Uterus (tissue), 4 donors: ENCODE results near the gene GCK. TPM values are rescaled to one million over a fixed set of nuclear protein-coding genes. Genes with fewer than 3 reads are reported as not detected.

Experiments used
- DNase-seq, 2 donors: peaks; one replicate each; pipeline ENCODE4 v3.0.0-alpha.2; 2019 to 2020
- H3K27ac ChIP-seq, 2 donors: fragments of 200-600 bp; sonication (generic); 1 replicate in 1 of 2; 2 replicates in 1 of 2; pipeline ENCODE4 v1.5.1; 2016 to 2018
- H3K27me3 ChIP-seq, 2 donors: fragments of 200-600 bp; sonication (generic); one replicate each; pipeline ENCODE4 v1.5.1; 2018 to 2019; ENCODE audit warnings: control low read depth in 1 of 2
- H3K36me3 ChIP-seq, 2 donors: fragments of 200-600 bp; sonication (generic); one replicate each; pipeline ENCODE4 v1.5.1; 2019; ENCODE audit warnings: control low read depth in 1 of 2
- H3K4me1 ChIP-seq, 2 donors: fragments of 200-600 bp; sonication (generic); one replicate each; pipeline ENCODE4 v1.5.1; 2018 to 2019; ENCODE audit warnings: control low read depth in 1 of 2
- H3K4me3 ChIP-seq, 2 donors: fragments of 200-600 bp; sonication (generic); 1 replicate in 1 of 2; 2 replicates in 1 of 2; pipeline ENCODE4 v1.5.1; 2018 to 2019; ENCODE audit warnings: mild to moderate bottlenecking in 1 of 2
- H3K9me3 ChIP-seq, 2 donors: fragments of 200-600 bp; sonication (generic); one replicate each; pipeline ENCODE4 v1.5.1; 2019; ENCODE audit warnings: control low read depth in 1 of 2
- POLR2A ChIP-seq, 2 donors: fragments of 450-650 bp; IDR thresholded peaks; one replicate each; pipeline ENCODE4 v1.6.1; 2016; ENCODE audit warnings: antibody characterized with exemption in 2 of 2, mild to moderate bottlenecking in 1 of 2, moderate library complexity in 1 of 2
- intact Hi-C: fragments of 100-400 bp; cut with DNase I; formaldehyde crosslinking; loops from one replicate; pipeline ENCODE4 v1.15.1; 2023; ENCODE audit warnings: low total_unique reads
- total RNA-seq, 4 donors: library from RNA; depleted of rRNA in 3 of 4; stranded (reverse); fragments of >200 nt in 3 of 4; gene quantifications; one replicate each; pipeline versions ENCODE4 v1.1.0 to v1.2.4, GENCODE V29; 2014 to 2023
- TF ChIP-seq, protein P1 (sequence below), 4 experiments: fragments of 200-600 bp in 2 of 4; fragments of 450-650 bp in 2 of 4; sonication (generic) in 2 of 4; IDR thresholded peaks; one replicate each; pipeline ENCODE4 v1.5.1; 2016 to 2019; ENCODE audit warnings: antibody characterized with exemption in 4 of 4, mild to moderate bottlenecking in 2 of 4, moderate library complexity in 1 of 4
- donor health status: DM: yes; HTN: yes; CAD: no.

GCK gene
- 1 to 10 TPM in 2 of 4 donors, under 1 TPM in 1, not detected in 1; 0.29 to 2.6 (median 1.8) TPM for total RNA-seq

- no peak for TF ChIP-seq POLR2A (IDR thresholded peaks at IDR 0.05)
- TF ChIP-seq, protein P1, sequence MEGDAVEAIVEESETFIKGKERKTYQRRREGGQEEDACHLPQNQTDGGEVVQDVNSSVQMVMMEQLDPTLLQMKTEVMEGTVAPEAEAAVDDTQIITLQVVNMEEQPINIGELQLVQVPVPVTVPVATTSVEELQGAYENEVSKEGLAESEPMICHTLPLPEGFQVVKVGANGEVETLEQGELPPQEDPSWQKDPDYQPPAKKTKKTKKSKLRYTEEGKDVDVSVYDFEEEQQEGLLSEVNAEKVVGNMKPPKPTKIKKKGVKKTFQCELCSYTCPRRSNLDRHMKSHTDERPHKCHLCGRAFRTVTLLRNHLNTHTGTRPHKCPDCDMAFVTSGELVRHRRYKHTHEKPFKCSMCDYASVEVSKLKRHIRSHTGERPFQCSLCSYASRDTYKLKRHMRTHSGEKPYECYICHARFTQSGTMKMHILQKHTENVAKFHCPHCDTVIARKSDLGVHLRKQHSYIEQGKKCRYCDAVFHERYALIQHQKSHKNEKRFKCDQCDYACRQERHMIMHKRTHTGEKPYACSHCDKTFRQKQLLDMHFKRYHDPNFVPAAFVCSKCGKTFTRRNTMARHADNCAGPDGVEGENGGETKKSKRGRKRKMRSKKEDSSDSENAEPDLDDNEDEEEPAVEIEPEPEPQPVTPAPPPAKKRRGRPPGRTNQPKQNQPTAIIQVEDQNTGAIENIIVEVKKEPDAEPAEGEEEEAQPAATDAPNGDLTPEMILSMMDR (IDR thresholded peaks at IDR 0.05), result no peak
- no peak within 1 kb of the TSS for H3K4me3 ChIP-seq
- no peak within 1 kb of the TSS for H3K27ac ChIP-seq
- no peaks in the 10 kb centered on the region for H3K27me3 ChIP-seq
- DNase-seq, result no peak
- no peaks in the 10 kb centered on the region for H3K9me3 ChIP-seq
- intact Hi-C loops, result no loop called here
- H3K4me1 ChIP-seq, result no peaks in the 10 kb centered on the region
- H3K36me3 ChIP-seq, result no peaks in the 10 kb centered on the region
Measured at GRCh38 chr7:44189286-44189992, at the start of gene GCK. Gene GCK, minus strand, starts transcription at chr7:44189439. Its CDS starts 486 bp downstream, at chr7:44188953.

GRCh38 chr7:44238116-44238695, 49.0 kb upstream of the GCK start:
- intact Hi-C loops, result no loop called here
- Histone ChIP-seq H3K36me3 (no peaks in the 10 kb centered on the region), H3K27me3 (no peaks in the 10 kb centered on the region), H3K4me3 (no peak overlapping the region), H3K27ac (no peak overlapping the region), H3K9me3 (no peaks in the 10 kb centered on the region), H3K4me1 (no peaks in the 10 kb centered on the region)
- no peak for DNase-seq
- TF ChIP-seq, protein P1 (IDR thresholded peaks at IDR 0.05), result no peak
- no peak for TF ChIP-seq POLR2A (IDR thresholded peaks at IDR 0.05)

DNA sequence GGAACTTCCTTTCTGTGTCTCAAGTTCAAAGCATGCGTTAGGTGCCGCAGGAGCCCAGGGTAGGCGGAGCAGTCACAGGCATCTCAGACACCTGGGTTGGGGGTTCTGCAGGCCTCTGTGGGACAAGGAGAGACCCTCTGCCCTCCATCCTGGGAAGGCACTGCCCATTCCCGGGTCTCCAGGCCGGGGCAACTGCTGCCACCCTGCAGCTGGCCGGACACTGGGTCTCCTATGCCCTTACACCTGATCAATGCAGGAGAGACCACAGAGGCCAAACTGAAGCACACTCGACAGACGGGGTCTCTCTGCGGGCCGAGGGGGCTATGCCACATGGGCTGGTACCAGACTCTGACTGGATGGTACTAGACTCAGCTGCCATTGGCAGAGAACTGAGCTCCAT, 48.5 kb upstream of the GCK start:
- Histone ChIP-seq H3K27ac (no peak overlapping the region), H3K4me3 (no peak overlapping the region), H3K4me1 (no peaks in the 10 kb centered on the region), H3K27me3 (no peaks in the 10 kb centered on the region), H3K9me3 (no peaks in the 10 kb centered on the region), H3K36me3 (no peaks in the 10 kb centered on the region)
- no peak for TF ChIP-seq POLR2A (IDR thresholded peaks at IDR 0.05)
- TF ChIP-seq, protein P1 (IDR thresholded peaks at IDR 0.05), result no peak
- intact Hi-C loops, result no loop called here
- DNase-seq, result no peak

DNA sequence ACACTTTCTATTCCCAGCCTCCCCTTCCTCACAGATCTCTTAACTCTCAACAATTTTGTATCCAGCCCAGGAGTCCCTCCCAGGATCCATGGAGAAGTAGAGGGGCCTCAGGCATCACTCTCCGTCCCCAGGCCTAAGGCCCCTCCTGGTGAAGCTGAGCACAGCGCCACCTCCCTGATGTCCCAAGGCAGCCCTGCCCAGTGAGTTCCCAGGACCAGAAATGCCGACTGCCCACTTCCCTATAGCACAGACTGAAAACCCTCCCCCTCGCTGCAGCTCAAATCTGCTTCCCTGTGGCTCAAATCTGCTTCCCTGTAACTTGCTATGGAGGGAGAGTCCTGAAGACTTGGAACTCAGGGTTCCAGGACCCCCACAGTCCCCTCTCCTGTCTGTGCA, 47.1 kb upstream of the GCK start:
- no peak overlapping the region for H3K4me3 ChIP-seq
- H3K27me3 ChIP-seq, result no peaks in the 10 kb centered on the region
- no peak for DNase-seq
- H3K4me1 ChIP-seq, result no peaks in the 10 kb centered on the region
- TF ChIP-seq, protein P1 (IDR thresholded peaks at IDR 0.05), result no peak
- TF ChIP-seq POLR2A (IDR thresholded peaks at IDR 0.05), result no peak
- intact Hi-C loops, result no loop called here
- H3K36me3 ChIP-seq, result no peaks in the 10 kb centered on the region
- no peaks in the 10 kb centered on the region for H3K9me3 ChIP-seq
- no peak overlapping the region for H3K27ac ChIP-seq

DNA sequence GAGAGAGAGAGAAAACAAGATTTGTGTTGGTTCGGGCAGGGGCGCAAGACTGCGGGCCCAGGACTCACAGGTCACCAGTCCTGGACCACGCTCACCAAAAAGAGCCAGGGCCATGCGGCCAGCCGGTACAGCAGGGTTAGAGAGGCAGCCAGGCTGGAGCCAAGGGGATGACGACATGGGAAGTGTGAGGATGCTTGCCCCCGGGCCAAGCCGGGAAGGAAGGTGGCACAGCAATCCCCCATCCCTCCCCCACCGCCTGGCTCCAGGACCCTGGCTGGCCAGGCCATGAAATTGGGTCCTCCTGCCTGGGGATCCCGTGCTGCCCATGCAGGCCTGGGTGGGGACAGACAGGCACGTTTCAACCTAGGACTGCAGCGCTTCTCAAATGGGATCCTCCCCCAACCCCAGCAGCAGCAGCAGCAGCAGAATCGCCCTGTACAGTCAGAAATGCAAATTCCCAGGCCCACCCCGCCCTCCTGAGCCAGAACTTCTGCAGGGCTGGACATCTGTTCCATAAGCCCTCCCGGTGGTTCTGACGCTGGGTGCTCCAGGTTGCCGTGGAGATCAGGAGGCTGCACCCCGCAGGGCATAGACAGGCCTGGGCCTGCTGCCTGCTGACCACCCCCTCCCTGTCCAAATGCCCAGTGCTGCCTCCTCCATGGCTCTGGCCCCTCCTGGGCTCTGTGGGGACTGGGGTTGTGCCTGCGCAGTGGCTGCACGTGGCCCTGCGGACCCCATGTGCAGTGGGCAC, 46.5 kb upstream of the GCK start:
- TF ChIP-seq, protein P1 (IDR thresholded peaks at IDR 0.05), result no peak
- no peak for TF ChIP-seq POLR2A (IDR thresholded peaks at IDR 0.05)
- no peaks in the 10 kb centered on the region for H3K36me3 ChIP-seq
- DNase-seq, result no peak
- no peak overlapping the region for H3K4me3 ChIP-seq
- no peaks in the 10 kb centered on the region for H3K4me1 ChIP-seq
- H3K27ac ChIP-seq, result no peak overlapping the region
- no peaks in the 10 kb centered on the region for H3K9me3 ChIP-seq
- H3K27me3 ChIP-seq, result no peaks in the 10 kb centered on the region
- intact Hi-C loops, result no loop called here
